HepG2 (cell line): ENCODE measurements around the gene NKAIN2. TPM values are rescaled to one million over a fixed set of nuclear protein-coding genes. Genes with fewer than 3 reads are reported as not detected.

Experiments used
- ATAC-seq: fragments of 200-7000 bp; cut with Tn5 transposase; 3 replicates; pipeline ENCODE4 v1.9.1; 2020; ENCODE audit warnings: mild to moderate bottlenecking, moderate library complexity
- BruUV-seq: library from RNA; stranded (reverse); fragments of 400-500 nt; replicated peaks from 2 replicates; lab custom pipeline; 2021; lab: Mats Ljungman, UMichigan
- CTCF ChIA-PET: fragments of 300-600 bp; formaldehyde crosslinking; extraction: SDS; loops from one replicate; lab custom pipeline; 2021; ENCODE audit warnings: low total read pairs, inconsistent platforms, low intra/inter-chr PET ratio; lab: Yijun Ruan, JAX
- POLR2A ChIA-PET: fragments of 350-600 bp; sonication (Branson Sonifier 250); formaldehyde crosslinking; loops from one replicate; lab custom pipeline; 2020; ENCODE audit warnings: antibody characterized with exemption, inconsistent platforms; lab: Yijun Ruan, JAX
- DNase-seq: peaks from one replicate; pipeline ENCODE4 v3.0.0-alpha.2; 2015; ENCODE audit warnings: low spot score
- FAIRE-seq: peaks from 3 replicates; lab custom pipeline; 2011; peaks lifted over from hg19 to GRCh38; lab: Jason Lieb, UNC
- H2AFZ ChIP-seq: one replicate; pipeline ENCODE4 v1.6.1; 2011; ENCODE audit warnings: low read length, inconsistent platforms
- H3K27ac ChIP-seq: fragments of 300-600 bp; 3 replicates; pipeline ENCODE4 v1.8.0; 2011; ENCODE audit warnings: mixed run types, mild to moderate bottlenecking, mixed read lengths, low read length, inconsistent platforms; ENCODE audit not compliant: insufficient read depth; ENCODE audit errors: extremely low read length
- H3K27me3 ChIP-seq, 2 experiments: fragments of 200-600 bp in 1 of 2; 2 replicates in 1 of 2; 3 replicates in 1 of 2; pipeline versions ENCODE4 v1.6.0 to v1.8.0; 2011; ENCODE audit warnings: low read length in 2 of 2, mild to moderate bottlenecking in 2 of 2, moderate library complexity in 2 of 2, inconsistent platforms in 1 of 2; ENCODE audit not compliant: insufficient read depth in 2 of 2, control insufficient read depth in 1 of 2
- H3K36me3 ChIP-seq, 2 experiments: fragments of 200-600 bp in 1 of 2; replicated peaks in 1 of 2; 2 replicates in 1 of 2; 3 replicates in 1 of 2; pipeline versions ENCODE4 v1.5.1 to v1.8.0; 2011; ENCODE audit warnings: low read length in 2 of 2, inconsistent platforms in 1 of 2; ENCODE audit not compliant: insufficient read depth in 2 of 2, control insufficient read depth in 1 of 2
- H3K4me1 ChIP-seq: 2 replicates; pipeline ENCODE4 v1.5.1; 2012; ENCODE audit warnings: low read length, inconsistent platforms; ENCODE audit not compliant: insufficient read depth
- H3K4me2 ChIP-seq: 2 replicates; pipeline ENCODE4 v1.6.0; 2011; ENCODE audit warnings: low read depth, low read length, inconsistent platforms
- H3K4me3 ChIP-seq, 3 experiments: fragments of 200-600 bp in 1 of 3; sonication (generic), shearing (Covaris generic) in 1 of 3; replicated peaks in 1 of 3; 2 replicates each; pipeline ENCODE4 v1.5.1; 2011 to 2016; ENCODE audit warnings: low read length in 3 of 3, inconsistent platforms in 2 of 3, low read depth in 2 of 3, mild to moderate bottlenecking in 2 of 3, control low read depth in 1 of 3, mixed read lengths in 1 of 3; ENCODE audit not compliant: insufficient read depth in 1 of 3
- H3K79me2 ChIP-seq: one replicate; pipeline ENCODE4 v1.6.1; 2011; ENCODE audit warnings: low read length, inconsistent platforms; ENCODE audit not compliant: insufficient read depth
- H3K9ac ChIP-seq: 2 replicates; pipeline ENCODE4 v1.6.0; 2011; ENCODE audit warnings: mild to moderate bottlenecking, low read depth, low read length, inconsistent platforms; ENCODE audit not compliant: insufficient read depth
- H3K9me3 ChIP-seq: 2 replicates; pipeline ENCODE4 v1.5.1; 2012; ENCODE audit warnings: mild to moderate bottlenecking, low read length
- H4K20me1 ChIP-seq: 2 replicates; pipeline ENCODE4 v1.6.0; 2011; ENCODE audit warnings: inconsistent platforms, mild to moderate bottlenecking, low read length, moderate library complexity; ENCODE audit not compliant: insufficient read depth
- CBX5 ChIP-seq: sonication (generic); formaldehyde crosslinking; IDR thresholded peaks from 2 replicates; pipeline ENCODE4 v1.4.0; 2020; ENCODE audit warnings: missing genetic modification reagents, borderline replicate concordance
- EED ChIP-seq: sonication (generic); formaldehyde crosslinking; IDR thresholded peaks from 2 replicates; pipeline ENCODE4 v1.5.0; 2020; ENCODE audit warnings: mild to moderate bottlenecking, missing genetic modification reagents
- ERF ChIP-seq: IDR thresholded peaks from 2 replicates; pipeline ENCODE4 v1.6.1; 2018; ENCODE audit warnings: missing biosample characterization, missing genetic modification reagents
- HOXA7 ChIP-seq: sonication (generic); formaldehyde crosslinking; IDR thresholded peaks from 2 replicates; pipeline ENCODE4 v1.8.1; 2022; ENCODE audit warnings: mild to moderate bottlenecking, missing genetic modification reagents, moderate library complexity
- NCOA5 ChIP-seq: sonication (generic); formaldehyde crosslinking; IDR thresholded peaks from 2 replicates; pipeline ENCODE4 v1.4.0; 2020; ENCODE audit warnings: missing genetic modification reagents
- NFATC3 ChIP-seq: sonication (generic); formaldehyde crosslinking; IDR thresholded peaks from 2 replicates; pipeline ENCODE4 v1.5.1; 2020; ENCODE audit warnings: mild to moderate bottlenecking, missing genetic modification reagents
- NR3C1 ChIP-seq: sonication (generic); formaldehyde crosslinking; IDR thresholded peaks from 2 replicates; pipeline ENCODE4 v1.4.0; 2020; ENCODE audit warnings: missing genetic modification reagents
- SOX5 ChIP-seq: IDR thresholded peaks from 2 replicates; pipeline ENCODE4 v1.6.1; 2016; ENCODE audit warnings: borderline replicate concordance
- SP140L ChIP-seq: sonication (generic); formaldehyde crosslinking; IDR thresholded peaks from 2 replicates; pipeline ENCODE4 v1.4.0; 2020; ENCODE audit warnings: missing genetic modification reagents, borderline replicate concordance
- ZFYVE20 ChIP-seq: sonication (generic); formaldehyde crosslinking; IDR thresholded peaks from 2 replicates; pipeline ENCODE4 v1.8.0; 2023; ENCODE audit warnings: low read depth, mild to moderate bottlenecking, moderate library complexity, missing genetic modification reagents, borderline replicate concordance
- ZNF292 ChIP-seq: sonication (generic); formaldehyde crosslinking; IDR thresholded peaks from 2 replicates; pipeline ENCODE4 v1.8.1; 2022; ENCODE audit warnings: mild to moderate bottlenecking, low read depth, missing genetic modification reagents, borderline replicate concordance
- ZNF343 ChIP-seq: sonication (generic); formaldehyde crosslinking; IDR thresholded peaks from 2 replicates; pipeline ENCODE4 v1.4.0; 2020; ENCODE audit warnings: mild to moderate bottlenecking, missing genetic modification reagents
- ZNF7 ChIP-seq: IDR thresholded peaks from 2 replicates; pipeline ENCODE4 v1.6.1; 2016; ENCODE audit warnings: missing biosample characterization, missing genetic modification reagents
- ZNF83 ChIP-seq: sonication (generic); formaldehyde crosslinking; IDR thresholded peaks from 2 replicates; pipeline ENCODE4 v1.4.0; 2020; ENCODE audit warnings: missing genetic modification reagents, mild to moderate bottlenecking, borderline replicate concordance
- in situ Hi-C: cut with HindIII; loops from 2 replicates; pipeline ENCODE4 v1.10.0; 2017; ENCODE audit warnings: low pct_unique_long_range_greater_than_20kb; ENCODE audit not compliant: extremely low pct_ligation_motif_present
- intact Hi-C: fragments of 100-400 bp; cut with micrococcal nuclease; formaldehyde crosslinking; loops from one replicate; pipeline ENCODE4 v1.10.0; 2022; ENCODE audit not compliant: unreplicated experiment
- polyA plus RNA-seq, 8 experiments: library from polyadenylated mRNA; depleted of rRNA in 3 of 8; stranded (reverse) in 7 of 8; unstranded in 1 of 8; fragments of >200 nt; fragmentation: Illumina TruSeq in 4 of 8; extraction: Trizol in 4 of 8; gene quantifications; 2 replicates each; pipeline versions ENCODE4 v1.2.1 to v1.2.3, GENCODE V29; 2011 to 2016; ENCODE audit warnings: low read depth in 4 of 8, missing spikeins in 1 of 8, mixed read lengths in 1 of 8; ENCODE audit not compliant: insufficient read depth in 1 of 8
- total RNA-seq, 5 experiments: library from RNA; depleted of rRNA; stranded (reverse); fragments of >200 nt; fragmentation: Illumina TruSeq; extraction: Trizol; gene quantifications; 2 replicates each; pipeline ENCODE4 v1.2.3, GENCODE V29; 2016; ENCODE audit warnings: low read depth in 1 of 5

NKAIN2 gene
- total and polyA plus RNA-seq, 2 of the 13 experiments (the other 11 are each of a cell fraction or from before 2014, with no cell fraction given), result not detected

DNA sequence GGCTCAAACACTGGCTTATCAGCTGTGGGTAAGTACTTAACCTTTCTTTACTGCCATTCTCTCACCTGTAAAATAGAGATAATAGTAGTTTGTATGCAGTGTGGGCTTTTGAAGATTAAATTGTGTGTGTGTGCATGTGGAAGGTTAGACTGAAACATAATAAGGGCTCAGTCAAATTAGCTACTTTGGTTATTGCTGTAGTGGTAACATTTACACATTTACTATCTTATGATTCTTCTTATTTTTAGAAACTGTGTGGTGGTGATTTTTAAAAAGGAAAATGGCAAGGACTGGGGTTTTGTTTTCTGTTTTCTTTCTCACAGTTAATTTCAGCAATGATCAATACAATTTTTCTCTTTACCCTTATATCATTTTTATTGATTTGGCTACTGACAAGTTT is 206.9 kb downstream of the NKAIN2 start:
- ATAC-seq (no peak), DNase-seq (no peak), FAIRE-seq (no peak)
- H3K4me3 ChIP-seq, result no peak overlapping the region
- intact Hi-C loops, result no loop called here
- TF ChIP-seq NFATC3 (CRISPR knock-in tag) (no peak), ZNF292 (CRISPR knock-in tag) (no peak), NCOA5 (no peak), NR3C1 (CRISPR knock-in tag) (no peak), SP140L (no peak), CBX5 (CRISPR knock-in tag) (no peak), ZNF343 (CRISPR knock-in tag) (no peak), ERF (CRISPR knock-in tag) (no peak), SOX5 (CRISPR knock-in tag) (no peak), ZNF83 (CRISPR knock-in tag) (no peak), ZNF7 (CRISPR knock-in tag) (no peak), ZFYVE20 (CRISPR knock-in tag) (no peak), HOXA7 (CRISPR knock-in tag) (no peak), EED (CRISPR knock-in tag) (no peak)
- H3K9me3 ChIP-seq, result no peaks in the 10 kb centered on the region
- H3K4me1 ChIP-seq, result peaks cover 14% of the 10 kb centered on the region
- no peaks in the 10 kb centered on the region for H3K27me3 ChIP-seq
- no peaks in the 10 kb centered on the region for H3K79me2 ChIP-seq
- H3K36me3 ChIP-seq, result no peaks in the 10 kb centered on the region
- in situ Hi-C loops, result no loop called here
- no peaks in the 10 kb centered on the region for H4K20me1 ChIP-seq
- ChIA-PET POLR2A (no interaction called here), CTCF (no interaction called here)
- no TSS peak for BruUV-seq
- H3K4me2 ChIP-seq, result no peak overlapping the region
- H3K9ac ChIP-seq, result no peak overlapping the region
- H3K27ac ChIP-seq, result no peak overlapping the region
- H2AFZ ChIP-seq, result no peak overlapping the region
